GM12878 (cell line): ENCODE measurements around the gene COPS7A. TPM values are rescaled to one million over a fixed set of nuclear protein-coding genes. Genes with fewer than 3 reads are reported as not detected.

Experiments used
- ATAC-seq: fragments of 200-7000 bp; cut with Tn5 transposase; 3 replicates; pipeline ENCODE4 v1.9.1; 2020; ENCODE audit warnings: mild to moderate bottlenecking, moderate library complexity
- BruUV-seq: library from RNA; stranded (reverse); fragments of 400-500 nt; replicated peaks from 2 replicates; lab custom pipeline; 2021; lab: Mats Ljungman, UMichigan
- CTCF ChIA-PET: fragments of 300-600 bp; sonication (Branson Sonifier 250); formaldehyde crosslinking; extraction: SDS; loops from one replicate; lab custom pipeline; 2021; ENCODE audit warnings: inconsistent platforms; lab: Yijun Ruan, JAX
- POLR2A ChIA-PET: fragments of 350-600 bp; formaldehyde crosslinking; extraction: SDS; loops from one replicate; lab custom pipeline; 2021; ENCODE audit warnings: inconsistent platforms; lab: Charles Lee
- RAD21 ChIA-PET: fragments of 300-600 bp; sonication (Branson Sonifier 250); formaldehyde crosslinking; loops from one replicate; lab custom pipeline; 2023; ENCODE audit warnings: antibody characterized with exemption; ENCODE audit not compliant: unreplicated experiment; lab: Charles Lee
- SMC1A ChIA-PET: fragments of 300-600 bp; sonication (Branson Sonifier 250); formaldehyde crosslinking; loops from one replicate; lab custom pipeline; 2023; ENCODE audit not compliant: unreplicated experiment, uncharacterized antibody; lab: Charles Lee
- DNase-seq: peaks from one replicate; pipeline ENCODE4 v3.0.0-alpha.2; 2011; ENCODE audit warnings: low read depth, low spot score
- FAIRE-seq: peaks from 3 replicates; lab custom pipeline; 2011; peaks lifted over from hg19 to GRCh38; lab: Jason Lieb, UNC
- H2AFZ ChIP-seq: 2 replicates; pipeline ENCODE4 v1.6.0; 2011; ENCODE audit warnings: low read depth, low read length, control low read depth; ENCODE audit not compliant: control insufficient read depth
- H3K27ac ChIP-seq: 2 replicates; pipeline ENCODE4 v1.5.1; 2011; ENCODE audit warnings: control low read depth; ENCODE audit not compliant: control insufficient read depth, insufficient read depth
- H3K27me3 ChIP-seq, 2 experiments: replicated peaks in 1 of 2; 2 replicates each; pipeline versions ENCODE4 v1.6.0 to v1.6.1; 2011; ENCODE audit warnings: low read length in 1 of 2; ENCODE audit not compliant: control insufficient read depth in 2 of 2, insufficient read depth in 2 of 2
- H3K36me3 ChIP-seq, 2 experiments: 2 replicates each; pipeline ENCODE4 v1.5.1; 2011; ENCODE audit warnings: low read length in 1 of 2; ENCODE audit not compliant: control insufficient read depth in 2 of 2, insufficient read depth in 2 of 2
- H3K4me1 ChIP-seq: 2 replicates; pipeline ENCODE4 v1.6.1; 2011; ENCODE audit warnings: mild to moderate bottlenecking, low read length, moderate library complexity, mixed read lengths; ENCODE audit not compliant: control insufficient read depth, insufficient read depth
- H3K4me2 ChIP-seq: 2 replicates; pipeline ENCODE4 v1.6.0; 2011; ENCODE audit warnings: control low read depth; ENCODE audit not compliant: control insufficient read depth, insufficient read depth
- H3K4me3 ChIP-seq: fragments of 200-600 bp; sonication (generic); 2 replicates; pipeline ENCODE4 v1.5.1; 2016
- H3K79me2 ChIP-seq: 2 replicates; pipeline ENCODE4 v1.6.0; 2011; ENCODE audit warnings: low read length; ENCODE audit not compliant: control insufficient read depth, insufficient read depth
- H3K9ac ChIP-seq: 2 replicates; pipeline ENCODE4 v1.8.0; 2011; ENCODE audit warnings: low read length, control low read depth, mixed read lengths; ENCODE audit not compliant: control insufficient read depth, insufficient read depth
- H3K9me3 ChIP-seq: replicated peaks from 3 replicates; pipeline ENCODE4 v1.5.1; 2011; ENCODE audit warnings: mild to moderate bottlenecking, low read length; ENCODE audit not compliant: control insufficient read depth, insufficient read depth
- H4K20me1 ChIP-seq: 2 replicates; pipeline ENCODE4 v1.6.0; 2011; ENCODE audit not compliant: control insufficient read depth, insufficient read depth
- DPF2 ChIP-seq: fragments of 450-650 bp; IDR thresholded peaks from 2 replicates; pipeline ENCODE4 v1.6.1; 2017; ENCODE audit warnings: mild to moderate bottlenecking
- NRF1 ChIP-seq: conservative IDR thresholded peaks from 2 replicates; pipeline ENCODE4 v1.6.1; 2011; ENCODE audit warnings: mild to moderate bottlenecking, low read depth, low read length, improper control_type of control experiment
- POLR2AphosphoS5 ChIP-seq: IDR thresholded peaks from 2 replicates; pipeline ENCODE4 v1.6.1; 2011; ENCODE audit warnings: mild to moderate bottlenecking, low read length, inconsistent platforms
- SP1 ChIP-seq: IDR thresholded peaks from one replicate; pipeline ENCODE4 v1.6.1; 2011; ENCODE audit warnings: low read depth, low read length
- SREBF2 ChIP-seq: IDR thresholded peaks from 2 replicates; pipeline ENCODE4 v1.6.1; 2012; ENCODE audit warnings: mild to moderate bottlenecking, low read length
- USF2 ChIP-seq: IDR thresholded peaks from 2 replicates; pipeline ENCODE4 v1.6.1; 2011; ENCODE audit warnings: low read depth, low read length, improper control_type of control experiment, borderline replicate concordance
- YY1 ChIP-seq: IDR thresholded peaks from 2 replicates; pipeline ENCODE4 v1.6.1; 2011; ENCODE audit warnings: low read depth, mild to moderate bottlenecking, low read length
- WGBS: methylation state at CpG from one replicate; pipeline ENCODE4 v1.1.6; 2016; ENCODE audit warnings: low lambda C conversion rate; ENCODE audit not compliant: insufficient replicate concordance, insufficient coverage; ENCODE audit errors: missing lambda C conversion rate; 5-methylcytosine and 5-hydroxymethylcytosine counted together
- in situ Hi-C: fragments of 300-500 bp; cut with MboI; formaldehyde crosslinking; loops from 9 replicates; pipeline ENCODE4 v1.14.3; 2018; ENCODE audit warnings: mixed read lengths
- intact Hi-C: fragments of 100-400 bp; cut with micrococcal nuclease; formaldehyde crosslinking; loops from one replicate; pipeline ENCODE4 v1.14.2; 2022; ENCODE audit not compliant: unreplicated experiment
- polyA plus RNA-seq, 11 experiments: library from polyadenylated mRNA; depleted of rRNA in 4 of 11; unstranded in 6 of 11; stranded (reverse) in 5 of 11; fragments of >200 nt; fragmentation: Nextera tagmentation in 4 of 11; fragmentation: Illumina TruSeq in 1 of 11; extraction: Ambion mirVana in 4 of 11; extraction: Trizol in 1 of 11; gene quantifications; 1 replicate in 1 of 11; 2 replicates in 10 of 11; pipeline versions ENCODE4 v1.2.1 to v1.2.3, GENCODE V29; 2011 to 2016; ENCODE audit warnings: inconsistent platforms in 2 of 11, missing spikeins in 2 of 11, low read depth in 1 of 11
- total RNA-seq, 4 experiments: library from RNA; depleted of rRNA in 3 of 4; stranded (reverse); fragments of >200 nt in 3 of 4; fragmentation: Illumina TruSeq in 1 of 4; extraction: Trizol in 1 of 4; gene quantifications; 2 replicates each; pipeline versions ENCODE4 v1.2.1 to v1.2.3, GENCODE V29; 2013 to 2021
- TF ChIP-seq, protein P1 (sequence below): fragments of 450-650 bp; formaldehyde crosslinking; IDR thresholded peaks from 2 replicates; pipeline ENCODE4 v1.4.0; 2020; ENCODE audit warnings: mild to moderate bottlenecking, moderate library complexity
- TF ChIP-seq, protein P2 (sequence below): fragments of 450-650 bp; IDR thresholded peaks from 2 replicates; pipeline ENCODE4 v1.6.1; 2018; ENCODE audit warnings: borderline replicate concordance, mild to moderate bottlenecking; ENCODE audit not compliant: partially characterized antibody

Gene COPS7A
- total and polyA plus RNA-seq, 10 of the 15 experiments (the other 5 are each of a cell fraction or from before 2014, with no cell fraction given) = 25.7 to 74.0 (median 51.9) TPM

DNA sequence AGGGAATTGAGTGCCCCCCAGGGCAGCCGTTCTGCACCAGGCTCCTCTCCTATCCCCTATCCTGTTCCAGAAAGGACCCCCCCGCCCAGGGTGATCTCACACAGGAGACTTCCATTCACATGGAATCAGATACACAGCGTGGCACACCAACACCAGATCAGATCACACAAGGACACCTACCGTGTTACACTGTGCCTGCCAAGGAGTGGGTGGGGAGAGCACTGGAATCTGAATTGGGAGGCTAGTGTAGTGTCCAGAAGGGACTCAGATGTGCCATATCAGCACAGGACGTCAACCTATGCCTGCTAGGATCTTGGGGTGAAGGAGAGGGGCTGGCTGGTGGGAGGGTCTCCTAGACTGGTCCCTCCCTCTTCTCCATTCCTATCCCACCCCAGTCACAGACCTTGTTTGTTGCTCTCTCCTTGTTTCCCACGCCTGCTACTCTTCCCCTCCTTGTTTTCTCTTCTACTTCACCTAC is 44.6 kb downstream of the COPS7A start:
- WGBS = 41% methylated on average over 6 of the region's 6 CpGs

More for the DNA sequence above, 44.6 kb downstream of the COPS7A start:
- no peaks in the 10 kb centered on the region for H3K36me3 ChIP-seq
- peaks cover 16% of the 10 kb centered on the region for H3K79me2 ChIP-seq
- ChIA-PET CTCF (interaction anchor here (1.7 kb wide), 1 partner anchor 15 kb away, joined by 8 read pairs; the partner anchor contains the start of gene MLF2), RAD21 (interaction anchor here (1.1 to 4.1 kb wide), 2 partner anchors 15 to 54 kb away, joined by 3 to 51 read pairs; partner anchors contain the start of gene MLF2), SMC1A (interaction anchor here (1.7 to 4.2 kb wide), 2 partner anchors 10 to 15 kb away, joined by 5 to 39 read pairs; partner anchors contain the start of gene MLF2), POLR2A (interaction anchor here (0.6 to 1.2 kb wide), 2 partner anchors 9 to 248 kb away, joined by 3 to 4 read pairs; no protein-coding TSS in a partner anchor)
- no peaks in the 10 kb centered on the region for H4K20me1 ChIP-seq
- in situ Hi-C loops (no loop called here), intact Hi-C loops (no loop called here)
- peak overlapping the region; percentile 90 for H3K4me2 ChIP-seq
- no peak for FAIRE-seq
- H3K4me3 ChIP-seq = peak overlapping the region; percentile 83; the same call in 1 of the 2 replicates
- H3K9me3 ChIP-seq = no peaks in the 10 kb centered on the region
- DNase-seq = no peak
- ATAC-seq = no peak
- peak overlapping the region; percentile 40; the same call in 1 of the 2 replicates for H3K9ac ChIP-seq
- H2AFZ ChIP-seq = no peak overlapping the region
- H3K27me3 ChIP-seq = no peaks in the 10 kb centered on the region
- H3K4me1 ChIP-seq = peaks cover 49% of the 10 kb centered on the region
- TF ChIP-seq, protein P1, sequence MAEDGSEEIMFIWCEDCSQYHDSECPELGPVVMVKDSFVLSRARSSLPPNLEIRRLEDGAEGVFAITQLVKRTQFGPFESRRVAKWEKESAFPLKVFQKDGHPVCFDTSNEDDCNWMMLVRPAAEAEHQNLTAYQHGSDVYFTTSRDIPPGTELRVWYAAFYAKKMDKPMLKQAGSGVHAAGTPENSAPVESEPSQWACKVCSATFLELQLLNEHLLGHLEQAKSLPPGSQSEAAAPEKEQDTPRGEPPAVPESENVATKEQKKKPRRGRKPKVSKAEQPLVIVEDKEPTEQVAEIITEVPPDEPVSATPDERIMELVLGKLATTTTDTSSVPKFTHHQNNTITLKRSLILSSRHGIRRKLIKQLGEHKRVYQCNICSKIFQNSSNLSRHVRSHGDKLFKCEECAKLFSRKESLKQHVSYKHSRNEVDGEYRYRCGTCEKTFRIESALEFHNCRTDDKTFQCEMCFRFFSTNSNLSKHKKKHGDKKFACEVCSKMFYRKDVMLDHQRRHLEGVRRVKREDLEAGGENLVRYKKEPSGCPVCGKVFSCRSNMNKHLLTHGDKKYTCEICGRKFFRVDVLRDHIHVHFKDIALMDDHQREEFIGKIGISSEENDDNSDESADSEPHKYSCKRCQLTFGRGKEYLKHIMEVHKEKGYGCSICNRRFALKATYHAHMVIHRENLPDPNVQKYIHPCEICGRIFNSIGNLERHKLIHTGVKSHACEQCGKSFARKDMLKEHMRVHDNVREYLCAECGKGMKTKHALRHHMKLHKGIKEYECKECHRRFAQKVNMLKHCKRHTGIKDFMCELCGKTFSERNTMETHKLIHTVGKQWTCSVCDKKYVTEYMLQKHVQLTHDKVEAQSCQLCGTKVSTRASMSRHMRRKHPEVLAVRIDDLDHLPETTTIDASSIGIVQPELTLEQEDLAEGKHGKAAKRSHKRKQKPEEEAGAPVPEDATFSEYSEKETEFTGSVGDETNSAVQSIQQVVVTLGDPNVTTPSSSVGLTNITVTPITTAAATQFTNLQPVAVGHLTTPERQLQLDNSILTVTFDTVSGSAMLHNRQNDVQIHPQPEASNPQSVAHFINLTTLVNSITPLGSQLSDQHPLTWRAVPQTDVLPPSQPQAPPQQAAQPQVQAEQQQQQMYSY (CRISPR knock-in tag) = no peak
- TF ChIP-seq POLR2AphosphoS5 (no peak), NRF1 (no peak), YY1 (no peak), SP1 (no peak), SREBF2 (no peak), DPF2 (no peak), USF2 (no peak)
- TF ChIP-seq, protein P2, sequence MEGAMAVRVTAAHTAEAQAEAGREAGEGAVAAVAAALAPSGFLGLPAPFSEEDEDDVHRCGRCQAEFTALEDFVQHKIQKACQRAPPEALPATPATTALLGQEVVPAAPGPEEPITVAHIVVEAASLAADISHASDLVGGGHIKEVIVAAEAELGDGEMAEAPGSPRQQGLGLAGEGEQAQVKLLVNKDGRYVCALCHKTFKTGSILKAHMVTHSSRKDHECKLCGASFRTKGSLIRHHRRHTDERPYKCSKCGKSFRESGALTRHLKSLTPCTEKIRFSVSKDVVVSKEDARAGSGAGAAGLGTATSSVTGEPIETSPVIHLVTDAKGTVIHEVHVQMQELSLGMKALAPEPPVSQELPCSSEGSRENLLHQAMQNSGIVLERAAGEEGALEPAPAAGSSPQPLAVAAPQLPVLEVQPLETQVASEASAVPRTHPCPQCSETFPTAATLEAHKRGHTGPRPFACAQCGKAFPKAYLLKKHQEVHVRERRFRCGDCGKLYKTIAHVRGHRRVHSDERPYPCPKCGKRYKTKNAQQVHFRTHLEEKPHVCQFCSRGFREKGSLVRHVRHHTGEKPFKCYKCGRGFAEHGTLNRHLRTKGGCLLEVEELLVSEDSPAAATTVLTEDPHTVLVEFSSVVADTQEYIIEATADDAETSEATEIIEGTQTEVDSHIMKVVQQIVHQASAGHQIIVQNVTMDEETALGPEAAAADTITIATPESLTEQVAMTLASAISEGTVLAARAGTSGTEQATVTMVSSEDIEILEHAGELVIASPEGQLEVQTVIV = no peak
- no peak overlapping the region for H3K27ac ChIP-seq
- no TSS peak for BruUV-seq
